ENCODE results near the gene LNPEP. TPM values are rescaled to one million over a fixed set of nuclear protein-coding genes. Genes with fewer than 3 reads are reported as not detected.

The LNPEP gene
- total and polyA plus RNA-seq, 10 of the 15 experiments (the other 5 are each of a cell fraction or from before 2014, with no cell fraction given): 5.6 to 54.9 (median 25.0) TPM

- ATAC-seq: no peak
- no peak overlapping the region for H2AFZ ChIP-seq (ENCODE audit: control insufficient read depth, low read depth, low read length)
- H3K9ac ChIP-seq (ENCODE audit: control insufficient read depth, insufficient read depth, low read length): no peak overlapping the region
- H3K4me1 ChIP-seq (ENCODE audit: control insufficient read depth, insufficient read depth, low read length): peaks cover 3% of the 10 kb centered on the region; the same call in 1 of the 2 replicates
- H3K9me3 ChIP-seq (replicated peaks; ENCODE audit: control insufficient read depth, insufficient read depth, low read length): no peaks in the 10 kb centered on the region
- WGBS (ENCODE audit: insufficient coverage, insufficient replicate concordance, low lambda C conversion rate, missing lambda C conversion rate): 98% methylated on average over 4 of the region's 4 CpGs
- RAD21 ChIA-PET (ENCODE audit: unreplicated experiment): no interaction called here
- TF ChIP-seq BMI1 (IDR thresholded peaks at IDR 0.05; ENCODE audit: borderline replicate concordance) (no peak), SMARCA5 (IDR thresholded peaks at IDR 0.05) (no peak), EZH2 (IDR thresholded peaks at IDR 0.05; ENCODE audit: borderline replicate concordance, control insufficient read depth, low read depth, low read length) (no peak)
- no peak overlapping the region for H3K27ac ChIP-seq (ENCODE audit: control insufficient read depth, insufficient read depth)
- H3K36me3 ChIP-seq (ENCODE audit: control insufficient read depth in 2 of 2, insufficient read depth in 2 of 2, low read length in 1 of 2): peaks cover 0 to 24% of the 10 kb centered on the region in 2 experiments; a peak in 3 of 4 replicates
- FAIRE-seq: no peak
- SMC1A ChIA-PET (ENCODE audit: uncharacterized antibody, unreplicated experiment): interaction anchor here (0.9 to 2.2 kb wide), 4 partner anchors 10 to 88 kb away, joined by 3 to 6 read pairs (median 4); no protein-coding TSS in a partner anchor
- intact Hi-C loops (cut with micrococcal nuclease; ENCODE audit: unreplicated experiment): no loop called here
- no peak overlapping the region for H3K4me2 ChIP-seq (ENCODE audit: control insufficient read depth, insufficient read depth)
- DNase-seq (ENCODE audit: low read depth, low spot score): no peak
- H3K4me3 ChIP-seq: no peak overlapping the region
- CTCF ChIA-PET: interaction anchor here (1.0 to 3.1 kb wide), 3 partner anchors 12 to 157 kb away, joined by 3 to 12 read pairs (median 12); no protein-coding TSS in a partner anchor
- BruUV-seq (replicated peaks): no TSS peak
- H3K79me2 ChIP-seq (ENCODE audit: control insufficient read depth, insufficient read depth, low read length): no peaks in the 10 kb centered on the region
- POLR2A ChIA-PET: no interaction called here
- H4K20me1 ChIP-seq (ENCODE audit: control insufficient read depth, insufficient read depth): no peaks in the 10 kb centered on the region
- in situ Hi-C loops (cut with MboI): no loop called here
- no peaks in the 10 kb centered on the region for H3K27me3 ChIP-seq (replicated peaks in 1 of 2; ENCODE audit: control insufficient read depth in 2 of 2, insufficient read depth in 2 of 2, low read length in 1 of 2)
Measured at GRCh38 chr5:96909003-96909402, 26.9 kb upstream of the LNPEP start.

GRCh38 chr5:96909435-96909834 is 26.4 kb upstream of the LNPEP start:
- H4K20me1 ChIP-seq (ENCODE audit: control insufficient read depth, insufficient read depth): no peaks in the 10 kb centered on the region
- DNase-seq (ENCODE audit: low read depth, low spot score) (no peak), ATAC-seq (no peak), FAIRE-seq (no peak)
- SMC1A ChIA-PET (ENCODE audit: uncharacterized antibody, unreplicated experiment): interaction anchor here (1.5 to 2.2 kb wide), 3 partner anchors 11 to 88 kb away, joined by 4 to 6 read pairs (median 4); no protein-coding TSS in a partner anchor
- no peak overlapping the region for H3K27ac ChIP-seq (ENCODE audit: control insufficient read depth, insufficient read depth)
- 98% methylated on average over 4 of the region's 4 CpGs for WGBS (ENCODE audit: insufficient coverage, insufficient replicate concordance, low lambda C conversion rate, missing lambda C conversion rate)
- H3K9ac ChIP-seq (ENCODE audit: control insufficient read depth, insufficient read depth, low read length): no peak overlapping the region
- no peak overlapping the region for H3K4me2 ChIP-seq (ENCODE audit: control insufficient read depth, insufficient read depth)
- CTCF ChIA-PET: interaction anchor here (1.0 to 3.1 kb wide), 3 partner anchors 12 to 157 kb away, joined by 3 to 12 read pairs (median 12); no protein-coding TSS in a partner anchor
- no TSS peak for BruUV-seq (replicated peaks)
- H2AFZ ChIP-seq (ENCODE audit: control insufficient read depth, low read depth, low read length): no peak overlapping the region
- in situ Hi-C loops (cut with MboI) (no loop called here), intact Hi-C loops (cut with micrococcal nuclease; ENCODE audit: unreplicated experiment) (no loop called here)
- no peaks in the 10 kb centered on the region for H3K79me2 ChIP-seq (ENCODE audit: control insufficient read depth, insufficient read depth, low read length)
- peaks cover 0 to 22% of the 10 kb centered on the region in 2 experiments; a peak in 3 of 4 replicates for H3K36me3 ChIP-seq (ENCODE audit: control insufficient read depth in 2 of 2, insufficient read depth in 2 of 2, low read length in 1 of 2)
- POLR2A ChIA-PET: no interaction called here
- H3K9me3 ChIP-seq (replicated peaks; ENCODE audit: control insufficient read depth, insufficient read depth, low read length): no peaks in the 10 kb centered on the region
- RAD21 ChIA-PET (ENCODE audit: unreplicated experiment): no interaction called here
- no peak overlapping the region for H3K4me3 ChIP-seq
- H3K27me3 ChIP-seq (replicated peaks in 1 of 2; ENCODE audit: control insufficient read depth in 2 of 2, insufficient read depth in 2 of 2, low read length in 1 of 2): no peaks in the 10 kb centered on the region
- H3K4me1 ChIP-seq (ENCODE audit: control insufficient read depth, insufficient read depth, low read length): no peaks in the 10 kb centered on the region
- TF ChIP-seq RFX5 (IDR thresholded peaks at IDR 0.05; ENCODE audit: low read depth, low read length): no peak
- no peak for TF ChIP-seq POLR2A (IDR thresholded peaks at IDR 0.05; ENCODE audit: low read depth, low read length)
- TF ChIP-seq ZZZ3 (IDR thresholded peaks at IDR 0.05; ENCODE audit: control insufficient read depth, insufficient read length, low read depth): no peak
- no peak for TF ChIP-seq SUPT20H (IDR thresholded peaks at IDR 0.05; ENCODE audit: borderline replicate concordance, control insufficient read depth, low read depth, low read length)
- TF ChIP-seq EGR1 (IDR thresholded peaks at IDR 0.05; ENCODE audit: borderline replicate concordance in 1 of 2, low read depth in 2 of 2, low read length in 2 of 2): no peak
- no peak for TF ChIP-seq HCFC1 (IDR thresholded peaks at IDR 0.05; ENCODE audit: low read length)
- TF ChIP-seq SREBF1 (IDR thresholded peaks at IDR 0.05; ENCODE audit: low read length): no peak
- no peak for TF ChIP-seq IRF4 (IDR thresholded peaks at IDR 0.05; ENCODE audit: low read depth, low read length)
- TF ChIP-seq RAD51 (IDR thresholded peaks at IDR 0.05): no peak
- TF ChIP-seq, protein P1, sequence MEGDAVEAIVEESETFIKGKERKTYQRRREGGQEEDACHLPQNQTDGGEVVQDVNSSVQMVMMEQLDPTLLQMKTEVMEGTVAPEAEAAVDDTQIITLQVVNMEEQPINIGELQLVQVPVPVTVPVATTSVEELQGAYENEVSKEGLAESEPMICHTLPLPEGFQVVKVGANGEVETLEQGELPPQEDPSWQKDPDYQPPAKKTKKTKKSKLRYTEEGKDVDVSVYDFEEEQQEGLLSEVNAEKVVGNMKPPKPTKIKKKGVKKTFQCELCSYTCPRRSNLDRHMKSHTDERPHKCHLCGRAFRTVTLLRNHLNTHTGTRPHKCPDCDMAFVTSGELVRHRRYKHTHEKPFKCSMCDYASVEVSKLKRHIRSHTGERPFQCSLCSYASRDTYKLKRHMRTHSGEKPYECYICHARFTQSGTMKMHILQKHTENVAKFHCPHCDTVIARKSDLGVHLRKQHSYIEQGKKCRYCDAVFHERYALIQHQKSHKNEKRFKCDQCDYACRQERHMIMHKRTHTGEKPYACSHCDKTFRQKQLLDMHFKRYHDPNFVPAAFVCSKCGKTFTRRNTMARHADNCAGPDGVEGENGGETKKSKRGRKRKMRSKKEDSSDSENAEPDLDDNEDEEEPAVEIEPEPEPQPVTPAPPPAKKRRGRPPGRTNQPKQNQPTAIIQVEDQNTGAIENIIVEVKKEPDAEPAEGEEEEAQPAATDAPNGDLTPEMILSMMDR (IDR thresholded peaks at IDR 0.05 in 2 of 3, conservative IDR thresholded peaks at IDR 0.05 in 1 of 3; ENCODE audit: control insufficient read depth in 2 of 3, extremely low read depth in 1 of 3, insufficient read depth in 1 of 3, low read depth in 3 of 3, low read length in 3 of 3): no peak
- no peak for TF ChIP-seq SMAD5 (IDR thresholded peaks at IDR 0.05; ENCODE audit: low read depth)
- TF ChIP-seq SMARCA5 (IDR thresholded peaks at IDR 0.05): no peak
- TF ChIP-seq BCL11A (IDR thresholded peaks at IDR 0.05; ENCODE audit: low read depth, low read length): no peak
- no peak for TF ChIP-seq YY1 (IDR thresholded peaks at IDR 0.05; ENCODE audit: low read depth, low read length)
- no peak for TF ChIP-seq ZBED1 (IDR thresholded peaks at IDR 0.05; ENCODE audit: borderline replicate concordance)
- TF ChIP-seq MYB (IDR thresholded peaks at IDR 0.05; ENCODE audit: borderline replicate concordance, low read depth, low read length): no peak

Data from GM12878 (cell line).